Measurements from ENCODE around the gene VWA8. TPM values are rescaled to one million over a fixed set of nuclear protein-coding genes. Genes with fewer than 3 reads are reported as not detected.

VWA8 gene
- total and polyA plus RNA-seq, 2 of the 8 experiments (the other 6 are each of a cell fraction or from before 2014, with no cell fraction given): 5.9 to 19.6 TPM

- H3K4me2 ChIP-seq (ENCODE audit: insufficient read depth in 1 of 2, low read depth in 2 of 2, low read length in 2 of 2): no peak overlapping the region
- no peaks in the 10 kb centered on the region for H3K79me2 ChIP-seq (ENCODE audit: control insufficient read depth in 1 of 2, insufficient read depth in 2 of 2, low read length in 2 of 2)
- H4K91ac ChIP-seq (replicated peaks; ENCODE audit: insufficient read length, low read length): no peak overlapping the region
- no peak overlapping the region for H3K4ac ChIP-seq (replicated peaks; ENCODE audit: insufficient read length, low read depth, low read length)
- DNase-seq (ENCODE audit: low read depth in 1 of 2, low spot score in 2 of 2): no peak
- 89% methylated on average over 5 of the region's 5 CpGs; no CpG with 5 or more reads in 1 of the 2 experiments for WGBS, 2 experiments (ENCODE audit: extremely low coverage in 1 of 2, insufficient coverage in 1 of 2, insufficient read length in 1 of 2, insufficient replicate concordance in 2 of 2, low coverage in 1 of 2, low lambda C conversion rate in 2 of 2, missing lambda C conversion rate in 1 of 2)
- CTCF ChIA-PET (ENCODE audit: partially characterized antibody): interaction anchor here (1.2 kb wide), 1 partner anchor 23 kb away, joined by 3 read pairs; no protein-coding TSS in a partner anchor
- H3K23me2 ChIP-seq (ENCODE audit: low read depth, low read length): no peaks in the 10 kb centered on the region
- no peaks in the 10 kb centered on the region for H3K27me3 ChIP-seq (replicated peaks in 1 of 4; ENCODE audit: control insufficient read depth in 3 of 4, extremely low read depth in 1 of 4, insufficient read depth in 3 of 4, low read length in 3 of 4)
- no peak overlapping the region for H2BK5ac ChIP-seq (ENCODE audit: low read depth, low read length)
- no peak overlapping the region for H3K9ac ChIP-seq (replicated peaks in 1 of 4; ENCODE audit: extremely low read depth in 1 of 4, low read depth in 3 of 4, low read length in 3 of 4)
- no peak overlapping the region for H3K27ac ChIP-seq (ENCODE audit: low read depth, low read length)
- no peak overlapping the region for H2AFZ ChIP-seq (ENCODE audit: low read length)
- H3K79me1 ChIP-seq (ENCODE audit: low read depth, low read length): no peaks in the 10 kb centered on the region; the same call in 1 of the 2 replicates
- H3K14ac ChIP-seq (ENCODE audit: insufficient read length): no peak overlapping the region
- H2BK15ac ChIP-seq (ENCODE audit: low read length): no peak overlapping the region
- POLR2A ChIA-PET (ENCODE audit: partially characterized antibody): no interaction called here
- no peaks in the 10 kb centered on the region for H4K20me1 ChIP-seq (replicated peaks in 1 of 2; ENCODE audit: control insufficient read depth in 1 of 2, insufficient read depth in 2 of 2, low read length in 2 of 2)
- H2AK5ac ChIP-seq (ENCODE audit: low read depth, low read length): no peak overlapping the region
- H2BK12ac ChIP-seq (ENCODE audit: low read depth, low read length): no peak overlapping the region
- no peak for FAIRE-seq
- H4K5ac ChIP-seq (ENCODE audit: insufficient read length, low read depth, low read length): no peak overlapping the region
- H3K4me1 ChIP-seq (replicated peaks in 1 of 4; ENCODE audit: control insufficient read depth in 3 of 4, insufficient read depth in 4 of 4, low read length in 3 of 4): no peaks in the 10 kb centered on the region
- H3K36me3 ChIP-seq (ENCODE audit: control insufficient read depth in 2 of 4, insufficient read depth in 4 of 4, low read length in 3 of 4): no peaks in the 10 kb centered on the region
- no peaks in the 10 kb centered on the region for H3K9me3 ChIP-seq (ENCODE audit: insufficient read depth in 2 of 2, low read depth in 1 of 2, low read length in 1 of 2)
- no peak overlapping the region for H3K56ac ChIP-seq (replicated peaks; ENCODE audit: insufficient read length, low read depth, low read length)
- no peak overlapping the region for H3K23ac ChIP-seq (ENCODE audit: insufficient read length)
- no peak overlapping the region for H3K18ac ChIP-seq (ENCODE audit: extremely low read depth, low read length)
- H3K4me3 ChIP-seq (ENCODE audit: extremely low read depth in 1 of 4, insufficient read depth in 2 of 4, low read depth in 3 of 4, low read length in 4 of 4): no peak overlapping the region
- no peak overlapping the region for H2BK120ac ChIP-seq (replicated peaks; ENCODE audit: low read depth, low read length)
- no peak overlapping the region for H4K8ac ChIP-seq (ENCODE audit: extremely low read depth, insufficient read depth, low read length)
- H2BK20ac ChIP-seq (ENCODE audit: low read length): no peak overlapping the region
- no peak for TF ChIP-seq RNF2 (IDR thresholded peaks at IDR 0.05; ENCODE audit: borderline replicate concordance, low read depth, low read length, missing control alignments, poor library complexity, severe bottlenecking)
- TF ChIP-seq PHF8 (conservative IDR thresholded peaks at IDR 0.05; ENCODE audit: low read depth, low read length): no peak
- TF ChIP-seq POLR2A (IDR thresholded peaks at IDR 0.05; ENCODE audit: control extremely low read depth in 1 of 2, low read depth in 2 of 2, low read length in 2 of 2): no peak
- no peak for TF ChIP-seq JUN (IDR thresholded peaks at IDR 0.05; ENCODE audit: low read depth, low read length)
- TF ChIP-seq ATF2 (IDR thresholded peaks at IDR 0.05; ENCODE audit: low read length): no peak
- TF ChIP-seq NANOG (IDR thresholded peaks at IDR 0.05; ENCODE audit: insufficient read depth, low read depth, low read length, poor library complexity, severe bottlenecking): no peak
- TF ChIP-seq KDM1A (IDR thresholded peaks at IDR 0.05; ENCODE audit: borderline replicate concordance, low read length): no peak
Observed at GRCh38 chr13:41627425-41627824, 333.5 kb downstream of the VWA8 start.
